ENCODE measurements around the gene DISC1. TPM values are rescaled to one million over a fixed set of nuclear protein-coding genes. Genes with fewer than 3 reads are reported as not detected.

DISC1 gene
- total RNA-seq, 6 experiments from 2014 or later = 1.8 to 3.3 (median 2.4) TPM

GRCh38 chr1:231856894-231857293 lies 230.3 kb downstream of the DISC1 start:
- TF ChIP-seq POLR2A (IDR thresholded peaks at IDR 0.05) (no peak), CTCF (IDR thresholded peaks at IDR 0.05) (no peak)
- H3K4me1 ChIP-seq = no peaks in the 10 kb centered on the region
- H3K36me3 ChIP-seq = no peaks in the 10 kb centered on the region
- whole genome bisulfite sequencing (ENCODE audit: insufficient coverage, low coverage, low lambda C conversion rate, missing lambda C conversion rate) = 96% methylated on average over 3 of the region's 4 CpGs
- DNase-seq (no peak), ATAC-seq (no peak)
- intact Hi-C loops (cut with DNase I) = no loop called here
- no peak overlapping the region for H3K27ac ChIP-seq
- no peaks in the 10 kb centered on the region for H3K27me3 ChIP-seq
- no peaks in the 10 kb centered on the region for H3K9me3 ChIP-seq
- H3K4me3 ChIP-seq = no peak overlapping the region

DNA sequence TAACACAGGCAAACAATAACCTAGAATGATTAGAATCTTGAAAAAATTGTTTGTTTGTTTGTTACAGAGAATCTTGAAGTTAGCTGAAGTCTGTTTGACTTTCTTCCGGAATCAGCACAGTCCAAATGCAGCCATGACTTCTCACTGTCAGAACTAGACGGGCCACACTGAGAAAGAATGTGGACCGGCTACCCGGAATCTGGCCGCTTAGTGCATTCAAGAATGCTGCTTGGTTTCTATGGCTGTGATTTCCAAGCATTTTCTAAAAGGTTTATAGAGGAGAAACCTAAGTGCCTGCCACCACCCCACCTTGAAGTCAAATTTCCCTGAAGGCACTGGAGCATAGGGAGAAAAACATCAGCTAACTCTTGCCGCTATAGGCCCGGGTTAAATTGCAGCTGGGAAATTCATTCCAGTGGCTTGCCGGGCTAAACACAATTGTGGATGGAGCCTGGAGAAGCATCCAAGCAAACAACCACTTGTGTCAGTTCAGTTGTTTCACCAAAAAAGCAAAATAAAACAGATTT lies 231.1 kb downstream of the DISC1 start:
- intact Hi-C loops (cut with DNase I) = no loop called here
- 87% methylated on average over 6 of the region's 8 CpGs for WGBS (ENCODE audit: insufficient coverage, low coverage, low lambda C conversion rate, missing lambda C conversion rate)
- no peak for DNase-seq

GRCh38 chr1:231860221-231861088 lies 233.9 kb downstream of the DISC1 start:
- no peak overlapping the region for H3K27ac ChIP-seq
- no peaks in the 10 kb centered on the region for H3K9me3 ChIP-seq
- ATAC-seq = no peak
- no peaks in the 10 kb centered on the region for H3K4me1 ChIP-seq
- H3K36me3 ChIP-seq = no peaks in the 10 kb centered on the region
- no peaks in the 10 kb centered on the region for H3K27me3 ChIP-seq
- TF ChIP-seq POLR2A (IDR thresholded peaks at IDR 0.05) (no peak), CTCF (IDR thresholded peaks at IDR 0.05) (no peak)
- no peak for DNase-seq
- intact Hi-C loops (cut with DNase I) = loop anchor here in 1 of 2 donors (10.0 kb wide), 1 partner anchor 1164 kb away; no protein-coding TSS in a partner anchor
- H3K4me3 ChIP-seq = no peak overlapping the region
- WGBS (ENCODE audit: insufficient coverage, low coverage, low lambda C conversion rate, missing lambda C conversion rate) = 39% methylated on average over 4 of the region's 5 CpGs

More for the DNA sequence above, 231.1 kb downstream of the DISC1 start:
- Histone ChIP-seq H3K27ac (no peak overlapping the region), H3K4me3 (no peak overlapping the region), H3K9me3 (no peaks in the 10 kb centered on the region), H3K36me3 (no peaks in the 10 kb centered on the region), H3K4me1 (no peaks in the 10 kb centered on the region), H3K27me3 (no peaks in the 10 kb centered on the region)
- TF ChIP-seq POLR2A (IDR thresholded peaks at IDR 0.05) = no peak
- TF ChIP-seq CTCF (IDR thresholded peaks at IDR 0.05) = no peak
- ATAC-seq = no peak

DNA sequence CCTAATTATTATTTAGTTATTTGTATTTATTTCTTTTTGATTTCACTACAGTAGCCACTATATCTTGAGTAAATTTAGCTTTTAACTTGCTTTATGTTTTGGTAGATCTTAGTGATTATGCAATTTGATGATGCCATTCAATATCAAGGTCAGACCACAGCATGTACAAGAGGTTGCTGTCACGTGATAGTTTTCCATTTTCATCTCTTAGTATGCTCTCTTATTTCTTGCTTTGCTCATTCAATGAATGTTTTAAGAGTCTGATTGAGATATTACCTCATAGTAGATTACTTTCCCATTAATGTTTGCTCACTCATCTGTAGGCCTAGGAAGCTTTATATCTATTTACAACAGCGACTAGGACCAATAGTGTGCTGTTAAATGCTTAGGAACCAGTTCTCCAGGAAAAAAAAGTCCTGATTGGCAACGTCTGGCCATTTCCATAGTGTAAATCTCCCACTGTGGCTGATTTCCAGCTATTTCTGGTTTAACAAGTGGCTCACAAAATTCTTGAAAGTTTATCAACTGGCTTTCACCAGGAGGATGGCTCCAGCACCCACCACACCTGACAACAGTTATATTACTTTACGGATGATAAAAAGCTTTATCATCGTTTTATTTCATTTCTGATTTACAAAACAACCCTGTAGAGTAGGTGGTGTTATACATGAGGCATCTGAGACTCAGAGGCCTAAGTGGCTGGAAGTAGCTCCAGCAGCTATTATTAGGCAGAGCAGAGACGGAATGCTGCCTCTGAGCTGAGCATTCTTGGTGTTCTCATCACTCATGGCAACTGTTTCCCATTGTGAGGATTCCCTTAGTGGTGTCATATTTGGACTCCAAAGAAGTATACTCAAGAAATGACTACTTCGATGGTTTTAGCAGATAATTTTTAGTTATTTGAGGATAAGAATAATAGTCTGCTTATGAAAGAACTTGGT lies 235.2 kb downstream of the DISC1 start:
- Histone ChIP-seq H3K27ac (no peak overlapping the region), H3K4me3 (no peak overlapping the region), H3K27me3 (no peaks in the 10 kb centered on the region), H3K4me1 (no peaks in the 10 kb centered on the region), H3K36me3 (no peaks in the 10 kb centered on the region), H3K9me3 (no peaks in the 10 kb centered on the region)
- DNase-seq (no peak), ATAC-seq (no peak)
- intact Hi-C loops (cut with DNase I) = loop anchor here in 1 of 2 donors (10.0 kb wide), 1 partner anchor 1163 kb away; no protein-coding TSS in a partner anchor
- no peak for TF ChIP-seq CTCF (IDR thresholded peaks at IDR 0.05)
- no peak for TF ChIP-seq POLR2A (IDR thresholded peaks at IDR 0.05)
- WGBS (ENCODE audit: insufficient coverage, low coverage, low lambda C conversion rate, missing lambda C conversion rate) = 64% methylated on average over 7 of the region's 7 CpGs
